Kidney (tissue), 14 donors: ENCODE results near the gene IL10RA. TPM values are rescaled to one million over a fixed set of nuclear protein-coding genes. Genes with fewer than 3 reads are reported as not detected.

Experiments
- DNase-seq, 5 donors: peaks; one replicate each; pipeline ENCODE4 v3.0.0-alpha.2; 2013 to 2020
- FAIRE-seq: peaks from 2 replicates; lab custom pipeline; 2012; peaks lifted over from hg19 to GRCh38; lab: Jason Lieb, UNC
- H3K27ac ChIP-seq, 2 donors: one replicate each; pipeline ENCODE4 v1.7.0; 2013; ENCODE audit warnings: low read depth in 2 of 2, low read length in 2 of 2, inconsistent platforms in 1 of 2
- H3K27me3 ChIP-seq: one replicate; pipeline ENCODE4 v1.7.1; 2013; ENCODE audit warnings: low read length, inconsistent platforms; ENCODE audit not compliant: control insufficient read depth, insufficient read depth
- H3K36me3 ChIP-seq, 3 donors: one replicate each; pipeline versions ENCODE4 v1.7.0 to v1.7.1; 2013; ENCODE audit warnings: low read length in 3 of 3, control low read depth in 1 of 3, inconsistent platforms in 1 of 3; ENCODE audit not compliant: insufficient read depth in 3 of 3, control insufficient read depth in 2 of 3
- H3K4me1 ChIP-seq, 3 donors: one replicate each; pipeline versions ENCODE4 v1.7.0 to v1.7.1; 2013; ENCODE audit warnings: low read length in 3 of 3, inconsistent platforms in 1 of 3, low read depth in 1 of 3; ENCODE audit not compliant: control insufficient read depth in 2 of 3, insufficient read depth in 2 of 3
- H3K4me3 ChIP-seq, 3 donors: one replicate each; pipeline versions ENCODE4 v1.7.0 to v1.8.1; 2013; ENCODE audit warnings: low read length in 3 of 3, control low read depth in 1 of 3, inconsistent platforms in 1 of 3
- H3K9ac ChIP-seq, 3 donors: one replicate each; pipeline versions ENCODE4 v1.7.0 to v1.7.1; 2013; ENCODE audit warnings: low read length in 3 of 3, control low read depth in 1 of 3, inconsistent platforms in 1 of 3
- H3K9me3 ChIP-seq, 3 donors: one replicate each; pipeline versions ENCODE4 v1.7.0 to v1.7.1; 2013; ENCODE audit warnings: low read length in 3 of 3, control low read depth in 1 of 3, inconsistent platforms in 1 of 3; ENCODE audit not compliant: control insufficient read depth in 2 of 3, insufficient read depth in 1 of 3
- intact Hi-C: fragments of 100-400 bp; cut with DNase I; formaldehyde crosslinking; loops from one replicate; pipeline ENCODE4 v1.11.1; 2022
- polyA plus RNA-seq: library from polyadenylated mRNA; stranded (reverse); fragments of 350-450 nt; fragmentation: Illumina TruSeq; extraction: RNeasy Lipid Tissue Mini Kit (QIAGEN cat#74804); gene quantifications from one replicate; pipeline ENCODE4 v1.2.3, GENCODE V29; 2014; ENCODE audit warnings: low read depth, low replicate concordance; ENCODE audit not compliant: insufficient read depth
- total RNA-seq: library from RNA; stranded (reverse); fragmentation: NEBNext Ultra II Directional; extraction: Animal tissue kit (Norgen Biotek cat#: 25700); gene quantifications from one replicate; pipeline ENCODE4 v1.2.1, GENCODE V29; 2021
- TF ChIP-seq, protein P1 (sequence below): IDR thresholded peaks from 3 replicates; pipeline ENCODE4 v1.5.1; 2012; ENCODE audit warnings: mild to moderate bottlenecking, moderate library complexity, borderline replicate concordance; ENCODE audit not compliant: insufficient read depth; ENCODE audit errors: extremely low read depth
- donor health status: control.
- donor health status: control.
- donor health status: control.
- donor health status: control.
- donor health status: control.
- donor health status: DM: yes; HTN: yes; CAD: no.
- donor health status: Normal renal cell carcinoma (clear cell type).

IL10RA gene
- total and polyA plus RNA-seq, 2 donors from 2014 or later = 1.8 to 37.2 TPM

GRCh38 chr11:117949062-117949461, 37.1 kb upstream of the IL10RA start:
- TF ChIP-seq, protein P1, sequence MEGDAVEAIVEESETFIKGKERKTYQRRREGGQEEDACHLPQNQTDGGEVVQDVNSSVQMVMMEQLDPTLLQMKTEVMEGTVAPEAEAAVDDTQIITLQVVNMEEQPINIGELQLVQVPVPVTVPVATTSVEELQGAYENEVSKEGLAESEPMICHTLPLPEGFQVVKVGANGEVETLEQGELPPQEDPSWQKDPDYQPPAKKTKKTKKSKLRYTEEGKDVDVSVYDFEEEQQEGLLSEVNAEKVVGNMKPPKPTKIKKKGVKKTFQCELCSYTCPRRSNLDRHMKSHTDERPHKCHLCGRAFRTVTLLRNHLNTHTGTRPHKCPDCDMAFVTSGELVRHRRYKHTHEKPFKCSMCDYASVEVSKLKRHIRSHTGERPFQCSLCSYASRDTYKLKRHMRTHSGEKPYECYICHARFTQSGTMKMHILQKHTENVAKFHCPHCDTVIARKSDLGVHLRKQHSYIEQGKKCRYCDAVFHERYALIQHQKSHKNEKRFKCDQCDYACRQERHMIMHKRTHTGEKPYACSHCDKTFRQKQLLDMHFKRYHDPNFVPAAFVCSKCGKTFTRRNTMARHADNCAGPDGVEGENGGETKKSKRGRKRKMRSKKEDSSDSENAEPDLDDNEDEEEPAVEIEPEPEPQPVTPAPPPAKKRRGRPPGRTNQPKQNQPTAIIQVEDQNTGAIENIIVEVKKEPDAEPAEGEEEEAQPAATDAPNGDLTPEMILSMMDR = no peak
- intact Hi-C loops = no loop called here
- DNase-seq (no peak), FAIRE-seq (no peak)
- Histone ChIP-seq H3K36me3 (no peaks in the 10 kb centered on the region), H3K4me3 (no peak overlapping the region), H3K4me1 (peaks cover 0 to 7% (median 0%) of the 10 kb centered on the region in 3 donors), H3K9ac (no peak overlapping the region), H3K27me3 (no peaks in the 10 kb centered on the region), H3K9me3 (no peaks in the 10 kb centered on the region), H3K27ac (no peak overlapping the region)

GRCh38 chr11:117950301-117950700, 35.9 kb upstream of the IL10RA start:
- intact Hi-C loops = no loop called here
- Histone ChIP-seq H3K9me3 (no peaks in the 10 kb centered on the region), H3K4me3 (no peak overlapping the region), H3K36me3 (no peaks in the 10 kb centered on the region), H3K27me3 (no peaks in the 10 kb centered on the region), H3K9ac (no peak overlapping the region), H3K4me1 (peaks cover 0 to 7% (median 0%) of the 10 kb centered on the region in 3 donors), H3K27ac (no peak overlapping the region)
- DNase-seq (peak in 1 of 5 donors; percentile 15), FAIRE-seq (no peak)
- TF ChIP-seq, protein P1 = peak; percentile 11

GRCh38 chr11:117950993-117951961, 34.9 kb upstream of the IL10RA start:
- FAIRE-seq (no peak), DNase-seq (peak in 1 of 5 donors; percentile 32)
- H3K4me1 ChIP-seq = peaks cover 0 to 7% (median 0%) of the 10 kb centered on the region in 3 donors
- H3K9ac ChIP-seq = no peak overlapping the region
- H3K4me3 ChIP-seq = no peak overlapping the region
- no peaks in the 10 kb centered on the region for H3K9me3 ChIP-seq
- H3K36me3 ChIP-seq = no peaks in the 10 kb centered on the region
- H3K27me3 ChIP-seq = no peaks in the 10 kb centered on the region
- no peak overlapping the region for H3K27ac ChIP-seq
- TF ChIP-seq, protein P1 = no peak
- intact Hi-C loops = no loop called here
